DMS53 treated with DMSO at 0.1 percent for 48 hours (cell line): ENCODE measurements around the gene CDK8.

ENCODE experiments used
- DNase-seq: peaks from one replicate; lab custom pipeline; 2025; ENCODE audit not compliant: unreplicated experiment; lab: John Stamatoyannopoulos, UW

The CDK8 gene

GRCh38 chr13:26253787-26254582, at the start of gene CDK8:
Gene CDK8 (plus strand): TSS chr13:26254129. CDS start chr13:26254642, 513 bp downstream.
- DNase-seq: peak; percentile 87

DNA sequence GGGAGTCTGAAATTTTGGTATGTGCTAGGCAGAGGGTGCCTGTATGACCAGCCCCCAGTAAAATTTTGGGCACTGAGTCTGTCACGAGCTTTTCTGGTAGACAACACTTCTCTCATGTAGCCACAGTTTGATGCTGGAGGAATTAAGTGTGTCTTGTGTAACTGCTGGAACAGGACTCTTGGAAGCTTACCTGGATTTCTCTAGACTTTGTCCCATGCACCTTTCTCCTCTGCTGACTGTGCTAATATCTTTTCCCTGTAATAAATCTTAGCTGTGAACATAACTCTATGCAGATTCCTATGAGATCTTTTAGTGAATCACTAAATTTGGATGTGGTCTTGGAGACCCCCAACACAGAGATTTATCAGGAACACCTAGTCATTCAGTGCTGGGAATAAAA, 45.6 kb upstream of the CDK8 start:
- DNase-seq: no peak

DNA sequence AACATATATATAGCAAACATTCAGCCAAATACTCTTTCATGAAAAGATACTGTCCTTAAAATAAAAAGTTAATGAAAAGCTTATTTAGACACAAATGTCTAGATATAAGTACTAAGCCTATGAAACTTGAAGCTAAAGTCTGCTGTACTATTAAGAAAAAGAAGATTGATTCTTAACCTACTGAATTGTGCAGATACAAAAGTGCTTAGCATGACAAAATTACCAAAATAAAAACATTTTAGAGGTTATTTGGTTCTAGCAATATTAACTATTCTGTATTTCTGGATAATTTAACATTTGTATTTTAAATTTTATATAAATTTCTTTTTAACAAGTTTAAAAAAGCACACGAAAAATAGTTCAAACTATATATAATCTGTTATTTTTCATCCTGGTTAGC, 40.6 kb upstream of the CDK8 start:
- no peak for DNase-seq

DNA sequence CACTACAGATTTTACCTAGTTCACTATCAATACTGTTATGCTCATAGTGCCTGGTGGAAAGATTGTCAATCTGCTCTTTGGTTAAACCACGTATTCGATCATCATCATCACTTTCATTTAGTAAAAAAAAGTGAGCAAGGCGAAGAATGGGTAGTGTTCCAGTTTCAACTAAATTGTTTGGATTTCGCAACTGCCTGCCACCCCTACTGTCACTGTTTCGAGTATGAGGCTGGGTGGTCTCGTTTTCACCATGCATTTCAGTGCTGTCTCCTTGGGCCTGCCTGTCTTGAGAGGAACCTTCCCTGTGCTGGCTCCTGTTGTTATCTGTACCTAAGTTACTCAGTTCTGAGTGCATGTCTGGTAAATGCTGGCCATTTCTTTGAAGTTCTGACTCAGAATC, 39.9 kb upstream of the CDK8 start:
- no peak for DNase-seq

GRCh38 chr13:26216042-26216441, 37.9 kb upstream of the CDK8 start:
- no peak for DNase-seq

DNA sequence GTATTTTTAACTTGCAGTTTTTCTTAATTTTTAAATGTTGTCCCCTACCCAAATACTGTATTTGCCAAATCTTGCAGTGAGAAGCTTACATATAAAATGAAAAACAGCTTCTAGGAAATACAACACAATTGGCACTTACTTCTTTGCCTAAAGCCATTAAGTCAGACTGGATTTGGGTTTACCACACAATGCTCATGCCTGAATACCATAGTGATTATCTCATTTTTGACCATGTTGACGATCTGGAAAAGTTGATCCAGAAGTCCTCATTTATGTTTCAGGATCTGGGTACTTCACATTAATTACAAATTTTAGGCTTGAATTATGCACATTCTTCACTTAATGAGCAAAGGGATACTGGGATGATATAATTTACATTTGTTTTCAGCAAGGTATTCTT, 34.2 kb upstream of the CDK8 start:
- no peak for DNase-seq

DNA sequence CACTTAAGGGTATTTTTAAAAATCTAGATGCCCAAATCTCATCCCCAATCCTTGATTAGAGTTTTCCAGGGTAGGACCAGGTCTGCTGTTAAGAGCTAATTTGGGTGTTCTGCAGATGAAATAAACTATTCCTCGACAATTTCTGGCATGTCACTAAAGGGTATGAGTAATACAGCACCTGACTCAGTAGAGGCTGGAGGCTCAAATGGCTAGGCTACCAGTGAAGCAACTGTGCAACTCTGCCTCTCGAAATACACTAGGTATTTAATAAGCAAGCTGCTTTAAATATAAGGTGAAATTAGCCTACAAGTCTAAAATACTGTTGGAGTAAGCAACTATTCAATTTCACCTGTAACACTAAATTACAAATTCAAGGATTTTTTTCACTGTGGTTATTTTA, 33.4 kb upstream of the CDK8 start:
- DNase-seq: no peak

- DNase-seq: peak; percentile 76
Observed at GRCh38 chr13:26221399-26221720, 32.6 kb upstream of the CDK8 start.

DNA sequence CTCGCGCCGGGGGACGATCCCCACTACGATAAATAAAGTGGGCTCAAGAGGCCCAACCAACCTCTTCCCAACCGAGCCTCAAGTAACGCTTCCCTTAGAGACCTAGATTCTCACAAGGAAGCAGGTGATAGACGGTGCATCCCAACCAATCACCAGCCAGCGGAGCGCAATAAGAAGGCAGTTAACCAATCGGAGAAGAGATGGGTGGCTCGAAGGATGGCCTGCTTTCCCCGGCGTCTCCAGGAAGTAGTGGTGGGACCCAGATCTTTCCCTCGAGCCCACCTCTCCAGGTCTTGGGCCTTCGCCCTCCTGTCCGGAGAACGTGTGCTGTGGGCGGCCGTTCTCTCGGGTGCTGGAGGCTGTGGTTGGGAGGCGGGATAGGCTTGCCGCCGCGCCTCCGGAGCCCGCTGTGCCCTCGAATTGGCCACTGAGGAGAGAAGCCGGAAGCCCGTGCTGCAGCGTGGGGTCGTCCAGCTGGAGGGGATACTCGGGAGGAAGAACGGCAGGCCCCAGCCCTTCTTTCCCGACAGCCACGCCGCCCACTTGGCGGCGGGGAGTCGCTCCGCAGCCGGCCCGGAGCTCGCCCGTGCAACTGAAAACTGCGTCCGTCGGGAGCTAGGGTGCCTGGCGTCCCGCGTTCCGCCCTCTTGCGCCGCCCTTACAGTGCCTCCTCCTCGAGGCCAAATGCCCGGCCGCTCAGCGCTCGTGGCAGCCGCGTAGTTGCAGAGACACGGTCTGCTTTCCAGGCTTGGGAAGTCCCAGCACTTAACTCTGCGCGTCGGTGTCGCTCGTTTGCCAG, 32.0 kb upstream of the CDK8 start, which contains the start of gene RNF6:
Gene RNF6, minus strand, starts transcription at position 594 of the 799 bp plus-strand sequence. CDS start 2,665 bp downstream, outside the sequence.
- DNase-seq: peak; percentile 96

DNA sequence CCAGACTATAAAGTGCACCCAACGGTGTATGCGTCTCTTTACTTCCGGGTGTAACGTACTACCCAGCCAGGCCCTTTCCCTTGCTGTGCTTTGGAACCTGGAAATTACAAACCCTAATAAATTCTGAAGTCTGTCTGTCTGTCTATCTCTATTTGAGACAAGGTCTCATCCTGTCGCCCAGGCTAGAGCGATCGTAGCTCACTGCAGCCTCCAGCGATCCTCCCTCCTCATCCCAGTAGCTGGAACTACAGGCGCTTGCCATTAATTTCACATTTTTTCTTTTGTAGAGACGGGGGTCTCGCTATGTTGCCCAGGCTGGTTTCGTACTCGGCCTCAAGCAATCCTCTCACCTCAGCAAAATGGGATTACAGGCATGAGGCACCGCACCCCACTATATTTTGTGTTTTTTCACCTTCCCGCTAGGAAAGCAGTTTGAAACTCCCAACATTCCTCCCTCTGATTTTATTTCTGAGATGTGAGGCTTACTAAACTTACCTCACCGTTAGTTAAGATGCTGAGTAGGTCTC, 31.3 kb upstream of the CDK8 start:
- no peak for DNase-seq

DNA sequence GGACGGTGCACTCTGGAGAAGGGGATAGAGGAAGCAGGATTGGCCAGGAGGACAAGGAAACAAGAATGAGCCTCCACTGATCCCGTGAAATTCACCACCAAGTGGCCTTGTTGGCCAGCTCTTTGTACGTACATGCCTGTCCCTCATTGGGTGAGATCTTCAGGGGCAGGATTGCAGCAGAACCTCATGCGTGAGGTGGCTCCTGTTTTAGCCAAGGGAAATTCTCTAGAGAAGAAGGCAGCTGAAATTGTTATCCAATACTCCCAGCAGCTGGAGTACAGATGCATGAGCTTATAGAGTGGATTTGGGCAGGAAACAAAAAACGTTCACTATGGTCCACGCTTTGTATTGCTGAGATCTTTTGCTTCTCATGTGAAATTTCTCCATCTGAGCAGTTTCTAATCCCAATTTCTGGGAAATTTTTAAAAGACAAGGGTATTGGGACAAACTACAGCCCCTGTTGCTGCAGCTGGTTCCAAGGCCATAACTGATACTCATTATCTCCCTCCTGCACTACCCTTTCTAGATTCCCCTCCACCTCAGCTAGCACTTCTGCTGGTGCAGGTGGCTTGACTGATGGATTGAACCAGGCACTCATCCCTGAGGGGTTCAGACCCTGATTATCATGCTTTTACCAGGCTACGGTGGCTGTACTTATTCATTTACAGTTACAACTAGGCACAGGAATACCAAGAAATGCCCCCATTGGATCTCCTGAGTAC, 27.9 kb upstream of the CDK8 start:
- no peak for DNase-seq

DNA sequence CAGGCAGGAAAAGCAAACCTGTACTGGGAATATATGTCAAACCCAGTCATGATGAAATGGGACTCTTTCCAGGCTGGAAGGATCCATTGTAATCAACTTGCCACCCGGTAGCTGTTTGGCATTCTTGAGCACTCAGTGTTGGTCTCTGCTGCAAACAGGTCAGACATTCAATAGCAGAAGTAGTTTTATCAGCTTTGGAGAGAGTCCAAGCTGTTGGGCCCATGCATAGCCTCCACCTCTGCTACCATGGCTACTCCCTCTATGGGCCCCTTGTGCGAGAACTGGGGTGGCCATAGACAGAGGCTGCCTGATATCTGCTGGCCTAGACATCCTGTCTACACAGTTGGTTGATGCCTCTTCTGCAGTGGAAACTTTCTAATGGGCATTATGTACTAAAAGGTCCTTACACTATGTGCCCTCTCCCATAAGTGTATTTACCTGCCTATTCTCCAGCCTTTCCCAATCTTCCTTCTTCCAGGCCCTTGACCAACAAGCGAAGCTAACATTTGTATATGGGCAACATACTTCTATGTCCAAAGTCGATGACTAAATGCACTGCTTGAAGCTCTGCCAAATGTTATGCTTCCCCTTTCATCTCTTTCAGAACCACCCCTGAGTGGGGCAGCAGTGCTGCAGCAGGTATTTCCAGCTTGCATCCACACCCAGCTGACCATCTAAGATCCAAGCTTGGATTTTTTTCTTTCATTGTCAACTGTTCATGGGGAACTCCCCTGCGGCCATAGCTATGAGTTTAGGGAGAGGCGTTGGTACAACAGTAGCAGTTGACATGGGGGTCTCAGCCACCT, 26.6 kb upstream of the CDK8 start:
- DNase-seq: no peak

GRCh38 chr13:26228096-26228495, 25.8 kb upstream of the CDK8 start:
- no peak for DNase-seq

DNA sequence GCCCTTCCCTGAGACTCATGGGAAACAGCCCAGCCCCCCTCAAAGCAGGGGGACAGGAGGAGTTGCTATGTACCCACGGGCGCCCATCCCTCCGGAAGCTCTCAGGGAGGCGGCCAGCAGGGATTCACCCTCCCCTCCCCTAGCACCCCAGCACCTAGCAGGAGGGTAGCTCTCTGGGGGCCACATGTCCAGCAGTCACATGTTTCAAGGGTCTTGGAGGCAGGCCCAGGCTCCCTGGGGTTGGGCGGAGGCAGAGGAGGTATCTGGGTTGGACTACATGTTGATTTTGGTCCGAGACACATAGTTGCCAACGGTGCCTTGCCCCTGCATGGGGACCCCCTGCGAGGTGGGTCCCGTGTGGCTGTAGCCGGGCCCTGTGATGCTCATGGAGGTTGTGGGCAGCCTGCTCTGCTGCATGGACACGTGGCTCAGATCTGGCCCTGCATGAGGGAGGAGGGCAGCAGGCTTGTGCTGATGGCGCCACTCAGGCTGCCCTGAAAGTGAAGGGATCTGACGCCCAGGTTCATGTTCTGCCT, 24.8 kb upstream of the CDK8 start:
- no peak for DNase-seq

- DNase-seq: no peak
Observed at GRCh38 chr13:26230703-26231102, 23.2 kb upstream of the CDK8 start.

DNA sequence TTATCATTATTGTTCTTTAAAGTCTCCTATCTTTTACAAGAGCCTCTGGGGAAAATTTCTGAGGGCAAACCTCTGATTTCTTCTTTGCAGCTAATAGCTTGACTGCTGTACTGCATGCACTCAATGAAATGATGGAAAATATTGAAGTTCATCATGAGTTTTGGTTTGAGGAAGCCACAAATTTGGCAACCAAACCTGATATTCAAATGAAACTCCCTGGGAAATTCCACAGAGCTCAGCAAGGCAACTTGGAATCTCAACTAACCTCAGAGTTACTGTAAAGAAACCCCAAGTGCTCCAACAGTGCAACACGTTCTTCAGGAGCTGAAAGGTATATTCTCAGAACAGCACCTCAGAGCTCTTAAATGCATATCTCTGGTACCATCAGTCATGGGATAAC, 17.6 kb upstream of the CDK8 start:
- no peak for DNase-seq

DNA sequence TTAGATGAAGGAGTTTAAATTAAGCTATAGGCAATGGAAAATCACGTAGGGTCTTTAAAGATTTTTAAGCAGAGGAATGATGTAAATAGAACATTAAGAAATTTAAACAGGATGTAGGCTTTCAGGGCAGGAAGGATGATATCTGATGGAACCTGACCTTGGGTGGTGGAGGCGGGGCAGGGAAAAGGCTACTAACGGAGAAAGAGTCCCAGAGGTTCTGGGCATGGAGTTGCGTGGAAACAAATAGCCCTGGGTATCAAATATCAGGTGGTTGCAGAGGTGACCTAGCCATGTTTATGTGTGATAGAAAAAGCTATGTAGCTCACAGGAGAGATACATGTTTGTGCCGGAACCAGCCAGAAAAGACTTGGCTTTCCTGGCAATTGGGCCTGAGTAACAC, 7.8 kb upstream of the CDK8 start:
- no peak for DNase-seq

DNA sequence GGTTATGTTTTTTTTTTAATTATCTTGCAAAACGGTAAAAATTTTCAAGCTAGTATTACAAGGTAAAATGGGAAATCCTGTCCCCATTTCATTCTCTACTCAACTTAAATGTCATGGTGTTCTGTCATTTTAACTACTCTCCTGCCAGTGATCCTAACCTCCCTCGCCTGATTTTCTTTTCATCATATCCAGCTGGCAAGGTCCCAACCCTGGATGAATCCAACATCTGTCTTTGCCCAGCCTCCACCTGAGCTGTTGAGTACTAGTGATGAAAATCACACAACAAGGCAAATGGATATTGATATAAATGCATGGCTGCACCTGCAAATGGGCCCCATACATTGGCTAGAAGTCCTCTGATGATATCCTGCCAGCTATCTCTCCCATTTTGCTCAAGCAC, 6.9 kb upstream of the CDK8 start:
- no peak for DNase-seq

DNA sequence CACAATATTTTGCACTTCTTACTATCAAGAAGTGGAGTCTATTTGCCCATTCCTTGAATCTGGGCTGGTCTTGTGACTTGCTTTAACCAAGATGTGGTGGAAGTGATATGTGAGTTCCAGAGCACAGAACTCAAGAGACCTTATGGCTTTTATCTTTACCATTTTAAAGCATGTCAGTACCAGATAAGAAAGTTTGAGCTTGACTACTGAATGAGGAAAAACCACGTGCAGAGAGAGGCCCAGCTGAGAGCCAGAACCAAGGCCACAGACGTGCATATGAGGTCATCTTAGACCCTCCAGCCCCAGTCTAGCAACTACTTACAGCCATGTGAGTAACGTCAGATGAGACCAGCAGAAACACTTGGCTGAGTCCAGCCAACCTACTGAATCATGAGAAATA, 6.3 kb upstream of the CDK8 start:
- no peak for DNase-seq

GRCh38 chr13:26249551-26249950, 4.4 kb upstream of the CDK8 start:
- DNase-seq: no peak
